Measurements from ENCODE around the gene LARGE2. TPM values are rescaled to one million over a fixed set of nuclear protein-coding genes. Genes with fewer than 3 reads are reported as not detected.

LARGE2 gene
- total RNA-seq, 2 donors from 2014 or later: 0.32 to 0.50 TPM

DNA sequence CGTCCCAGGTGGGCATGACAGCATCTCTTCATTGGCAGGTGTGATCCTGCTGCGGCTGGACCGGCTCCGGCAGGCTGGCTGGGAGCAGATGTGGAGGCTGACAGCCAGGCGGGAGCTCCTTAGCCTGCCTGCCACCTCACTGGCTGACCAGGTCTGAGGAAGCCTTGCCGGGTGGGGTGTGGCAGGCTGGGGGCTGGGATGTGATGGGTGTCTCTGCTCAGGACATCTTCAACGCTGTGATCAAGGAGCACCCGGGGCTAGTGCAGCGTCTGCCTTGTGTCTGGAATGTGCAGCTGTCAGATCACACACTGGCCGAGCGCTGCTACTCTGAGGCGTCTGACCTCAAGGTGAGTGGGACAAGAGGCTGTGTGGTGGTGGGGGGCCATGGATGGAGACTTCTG, 3.5 kb downstream of the LARGE2 start:
- no peak for ATAC-seq
- intact Hi-C loops (cut with DNase I): no loop called here
- DNase-seq: no peak

- DNase-seq (no peak), ATAC-seq (no peak)
- intact Hi-C loops (cut with DNase I): no loop called here
These were observed 4.3 kb downstream of the LARGE2 start for GRCh38 chr11:45926536-45927331.

- ATAC-seq (no peak), DNase-seq (no peak)
- intact Hi-C loops (cut with DNase I): no loop called here
These were observed 4.9 kb downstream of the LARGE2 start for GRCh38 chr11:45927332-45927683.

DNA sequence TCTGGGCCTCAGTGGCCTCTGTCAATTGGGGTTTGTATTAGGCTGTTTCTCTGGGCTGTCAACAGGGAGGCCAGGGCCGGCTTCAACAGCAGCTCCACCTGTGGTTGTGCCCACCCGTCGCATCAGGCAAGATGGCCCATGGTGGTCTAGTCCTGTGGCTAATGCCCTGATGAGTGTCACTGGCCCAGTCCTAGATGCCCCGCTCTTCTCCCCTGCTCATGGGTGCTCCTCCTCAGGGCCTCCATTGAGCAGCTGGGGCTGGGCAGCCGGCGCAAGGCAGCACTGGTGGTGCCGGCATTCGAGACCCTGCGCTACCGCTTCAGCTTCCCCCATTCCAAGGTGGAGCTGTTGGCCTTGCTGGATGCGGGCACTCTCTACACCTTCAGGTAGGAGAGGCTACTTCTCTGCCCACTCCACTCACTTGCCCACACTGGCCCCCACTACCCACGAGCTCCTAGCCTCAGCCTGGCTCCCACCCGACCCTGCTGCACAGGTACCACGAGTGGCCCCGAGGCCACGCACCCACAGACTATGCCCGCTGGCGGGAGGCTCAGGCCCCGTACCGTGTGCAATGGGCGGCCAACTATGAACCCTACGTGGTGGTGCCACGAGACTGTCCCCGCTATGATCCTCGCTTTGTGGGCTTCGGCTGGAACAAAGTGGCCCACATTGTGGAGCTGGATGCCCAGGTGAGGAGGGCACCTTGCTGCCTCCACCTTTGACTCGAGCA, 5.4 kb downstream of the LARGE2 start:
- intact Hi-C loops (cut with DNase I): no loop called here
- DNase-seq: no peak
- no peak for ATAC-seq

GRCh38 chr11:45928535-45929215, 6.2 kb downstream of the LARGE2 start:
- intact Hi-C loops (cut with DNase I): no loop called here
- no peak for DNase-seq
- ATAC-seq: no peak

DNA sequence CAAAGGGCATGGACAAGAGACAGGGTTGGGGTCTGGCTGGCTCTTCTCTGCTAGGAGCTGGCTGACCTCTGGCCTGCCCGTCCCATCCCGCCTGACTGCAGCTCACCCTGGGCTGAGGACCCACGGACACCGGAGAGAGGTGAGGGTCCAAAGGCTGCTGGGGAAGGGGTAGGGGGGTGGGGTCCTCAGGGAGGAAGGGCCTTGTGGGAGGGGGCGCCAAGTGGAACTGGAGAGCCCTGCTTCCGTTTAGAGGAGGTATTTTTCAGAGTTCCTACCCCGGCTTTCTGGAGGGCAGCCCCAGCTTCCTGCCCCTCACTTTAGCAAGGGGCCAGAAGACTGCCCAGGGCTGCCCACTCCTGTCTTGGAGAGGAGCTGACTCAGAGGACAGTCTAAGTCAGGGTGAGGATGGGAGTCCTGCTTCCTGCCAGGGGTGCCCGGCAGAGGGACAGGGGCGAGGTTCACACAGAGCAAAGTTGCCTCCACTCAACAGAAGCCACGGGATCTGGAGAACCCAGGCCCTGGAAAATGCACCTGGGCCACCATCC, 7.1 kb downstream of the LARGE2 start:
- DNase-seq (no peak), ATAC-seq (peak in 1 of 2 donors; percentile 4)
- intact Hi-C loops (cut with DNase I): no loop called here

DNA sequence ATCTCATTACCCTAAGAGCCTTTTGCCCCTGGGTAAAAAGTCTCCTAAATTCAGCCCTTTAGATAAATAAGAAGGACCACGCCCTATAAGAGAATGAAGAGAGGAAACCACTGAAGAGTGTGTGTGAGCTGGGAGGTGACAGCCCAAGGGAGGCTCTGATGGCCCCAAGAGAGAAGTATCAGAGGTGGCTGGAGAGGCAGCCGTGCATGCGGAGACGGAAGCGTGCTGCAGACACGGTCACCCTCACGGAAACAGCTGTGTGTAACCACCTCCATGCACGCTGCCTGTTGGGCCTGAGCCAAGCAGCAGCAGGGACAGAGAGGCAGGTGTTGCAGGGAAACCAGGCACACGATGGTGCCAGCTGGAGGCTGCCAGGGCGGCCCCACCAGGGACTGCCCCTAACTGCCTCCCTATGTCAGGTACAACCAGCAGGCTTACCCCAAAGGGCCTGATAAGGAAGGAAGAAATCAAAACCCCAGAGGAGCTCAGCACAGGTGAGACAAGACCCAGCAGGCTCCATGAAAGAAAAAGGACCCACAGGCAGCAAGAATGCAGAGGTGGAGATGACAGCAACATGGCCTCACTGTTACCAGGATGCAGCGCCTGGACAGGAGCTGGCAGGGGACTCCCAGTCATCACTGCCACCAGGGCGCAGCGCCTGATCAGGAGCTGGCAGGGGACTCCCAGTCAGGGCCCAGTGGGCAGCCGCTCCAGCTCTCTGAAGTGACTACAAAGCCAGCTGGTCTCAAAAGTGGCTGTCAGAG, 7.8 kb downstream of the LARGE2 start:
- DNase-seq: no peak
- intact Hi-C loops (cut with DNase I): no loop called here
- ATAC-seq: peak; percentile 54 to 59

DNA sequence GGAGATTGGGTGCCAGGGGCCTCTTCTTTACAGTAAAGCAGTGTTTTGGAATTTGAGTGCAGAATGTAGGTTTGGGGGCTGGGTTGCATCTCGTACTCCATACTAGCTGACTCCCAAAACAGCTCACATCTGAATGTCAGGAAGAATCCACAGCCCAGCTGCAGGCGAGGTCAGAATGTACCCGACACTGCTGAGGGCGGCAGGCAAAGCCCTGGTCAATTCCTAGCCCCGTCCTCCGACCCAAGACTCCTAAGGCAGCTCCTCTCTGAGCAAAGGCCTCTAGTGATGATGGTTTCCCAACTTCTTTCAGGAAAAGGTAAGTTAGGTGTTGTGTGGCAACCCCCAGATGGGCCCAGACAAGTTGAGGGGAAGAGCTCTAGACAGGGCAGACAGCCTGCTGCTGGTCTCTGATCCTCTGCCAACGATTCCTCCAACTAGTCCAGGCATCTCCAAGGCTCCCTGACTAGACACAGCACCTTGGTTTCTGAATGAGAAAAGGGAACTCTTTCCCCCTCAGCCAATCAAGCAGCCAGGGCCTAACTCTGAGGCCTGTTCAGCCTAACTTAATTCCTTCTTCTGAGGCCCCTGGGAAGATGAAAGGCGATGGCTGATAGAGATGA, 8.6 kb downstream of the LARGE2 start:
- DNase-seq: no peak
- no peak for ATAC-seq
- intact Hi-C loops (cut with DNase I): no loop called here

DNA sequence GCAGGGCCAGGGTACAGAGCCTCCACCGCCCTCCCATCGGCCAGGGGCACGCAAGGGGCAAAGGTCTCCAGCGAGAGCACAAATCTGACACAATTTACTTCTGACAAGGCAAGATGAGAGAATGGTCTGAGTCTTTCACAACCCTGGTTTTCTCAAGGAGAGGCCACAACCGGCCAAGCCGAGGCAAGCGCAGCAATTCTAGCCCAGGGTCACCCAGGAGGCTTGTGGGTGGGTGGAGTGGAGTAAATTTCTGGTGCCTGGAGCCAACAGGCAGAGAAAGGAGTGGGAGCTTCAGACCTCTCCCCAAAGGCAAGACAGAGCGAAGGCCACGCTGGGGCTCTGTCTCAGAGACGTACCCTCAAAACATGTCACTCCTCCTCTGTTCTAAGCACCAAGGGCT, 9.3 kb downstream of the LARGE2 start:
- ATAC-seq: peak in 1 of 2 donors; percentile 25

GRCh38 chr11:45932217-45932616, 9.8 kb downstream of the LARGE2 start:
- intact Hi-C loops (cut with DNase I): no loop called here
- DNase-seq (no peak), ATAC-seq (no peak)

More for the DNA sequence above, 9.3 kb downstream of the LARGE2 start:
- DNase-seq: no peak
- intact Hi-C loops (cut with DNase I): no loop called here

DNA sequence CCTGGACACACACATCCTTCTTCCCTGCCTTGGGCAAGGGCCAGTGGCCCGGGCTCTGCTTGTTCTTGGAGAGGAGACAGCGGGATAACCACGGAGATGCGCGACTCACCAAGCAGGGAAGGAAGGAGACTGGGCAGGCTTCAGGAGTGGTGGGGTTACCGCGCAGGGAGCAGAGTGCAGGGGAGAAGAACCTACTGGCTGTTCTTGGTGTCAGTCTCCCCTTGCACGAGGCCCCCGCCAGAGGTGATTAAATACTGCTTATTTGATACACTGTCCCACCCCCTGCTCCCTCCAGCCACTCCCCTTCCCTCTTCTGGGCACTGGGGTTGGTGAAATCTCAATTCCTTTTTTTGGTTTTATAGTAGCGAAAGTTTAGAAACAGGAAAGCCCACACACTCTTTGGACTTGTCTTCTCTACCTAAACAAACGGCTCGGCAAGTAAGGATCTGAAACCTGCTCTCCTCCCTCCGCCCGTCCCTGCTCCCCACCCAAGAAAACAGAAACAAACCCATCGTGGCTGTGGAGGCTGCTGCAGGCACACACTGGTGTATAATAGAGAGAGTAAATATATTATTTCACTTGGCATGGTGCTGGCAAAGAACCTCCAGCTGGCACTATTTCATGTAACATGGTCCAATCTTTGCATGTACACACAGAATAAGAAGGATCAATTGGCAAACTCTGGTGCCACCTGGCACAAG, 10.8 kb downstream of the LARGE2 start:
- ATAC-seq (no peak), DNase-seq (no peak)
- intact Hi-C loops (cut with DNase I): no loop called here

GRCh38 chr11:45933846-45934579, 11.6 kb downstream of the LARGE2 start:
- ATAC-seq: no peak

GRCh38 chr11:45934580-45935318, 12.3 kb downstream of the LARGE2 start:
- DNase-seq (no peak), ATAC-seq (no peak)
- intact Hi-C loops (cut with DNase I): no loop called here

More at GRCh38 chr11:45933846-45934579, 11.6 kb downstream of the LARGE2 start:
- intact Hi-C loops (cut with DNase I): no loop called here
- no peak for DNase-seq

GRCh38 chr11:45935349-45936064, 13.1 kb downstream of the LARGE2 start:
- no peak for DNase-seq
- intact Hi-C loops (cut with DNase I): no loop called here
- no peak for ATAC-seq

DNA sequence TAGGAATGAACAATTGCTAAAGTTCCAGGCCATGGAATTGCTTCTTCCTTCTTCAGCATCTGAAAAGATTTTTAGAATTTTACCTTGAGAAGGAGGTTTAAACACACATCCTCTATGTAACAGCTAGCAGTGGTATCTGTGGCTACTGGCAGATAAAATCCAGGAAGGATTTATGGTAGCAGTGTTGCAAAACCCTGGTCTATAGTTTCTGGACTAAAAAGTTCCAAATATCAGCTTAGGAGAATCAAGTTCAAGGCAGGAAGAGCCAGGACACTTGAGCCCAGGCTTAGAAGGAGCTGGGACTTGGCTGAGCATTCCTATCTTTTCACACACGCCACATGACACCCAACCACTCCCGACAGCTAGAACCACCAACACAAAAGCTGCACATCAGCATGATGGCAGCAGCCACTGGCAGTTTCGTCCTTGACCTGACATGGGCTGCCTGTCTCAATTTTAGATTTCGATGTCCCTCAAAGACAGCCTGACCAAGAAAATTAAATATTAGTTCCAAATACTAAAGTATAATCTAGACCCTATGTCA, 14.1 kb downstream of the LARGE2 start:
- intact Hi-C loops (cut with DNase I): no loop called here
- ATAC-seq: no peak
- DNase-seq: no peak

DNA sequence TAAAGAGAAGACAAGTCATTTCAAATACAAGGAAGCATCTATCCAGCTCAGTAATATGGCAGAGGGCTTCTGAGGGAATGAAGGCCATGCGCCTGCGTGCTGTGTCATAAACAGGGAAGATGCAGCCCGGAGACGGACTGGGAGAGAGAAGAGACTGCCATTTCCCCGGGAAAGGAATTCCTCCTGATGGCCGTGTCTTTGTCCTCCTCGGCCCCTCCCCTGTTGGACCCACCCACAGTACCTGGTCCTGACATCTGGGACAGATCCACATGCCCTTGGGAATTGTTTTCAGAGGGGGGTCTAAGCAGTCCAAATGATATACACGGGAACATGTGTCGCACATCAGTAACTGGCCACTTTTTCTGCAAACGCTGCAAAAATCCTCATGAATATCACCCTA, 15.5 kb downstream of the LARGE2 start:
- DNase-seq (no peak), ATAC-seq (no peak)
- intact Hi-C loops (cut with DNase I): no loop called here

All from left cardiac atrium (tissue), 4 donors.